Measurements from ENCODE around the gene APPL1. TPM values are rescaled to one million over a fixed set of nuclear protein-coding genes. Genes with fewer than 3 reads are reported as not detected.

Gene APPL1
- total and polyA plus RNA-seq, 2 experiments from 2014 or later = 31.9 to 54.0 TPM

DNA sequence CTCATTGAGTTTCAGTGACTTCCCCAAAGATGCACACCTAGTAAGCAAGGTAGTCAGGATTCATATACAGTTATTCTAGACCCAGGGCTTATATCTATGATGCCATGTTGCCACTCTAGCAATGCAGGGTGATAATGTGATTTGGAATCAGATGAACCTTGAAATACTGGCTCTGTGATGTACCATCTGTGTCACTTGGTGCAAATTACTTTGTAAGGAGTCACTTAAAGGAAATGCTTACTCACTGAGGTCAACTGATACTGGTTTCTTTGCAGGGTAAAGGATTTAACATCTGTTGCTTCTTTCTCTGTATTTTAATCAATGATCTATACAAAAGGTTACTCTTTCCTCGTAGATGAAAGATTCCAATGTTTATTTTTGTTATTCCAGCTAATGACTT is 54.2 kb downstream of the APPL1 start:
- no peaks in the 10 kb centered on the region for H3K4me1 ChIP-seq (ENCODE audit: insufficient read depth)
- H3K4me3 ChIP-seq = no peak overlapping the region
- H3K36me3 ChIP-seq (replicated peaks; ENCODE audit: insufficient read depth, low read depth) = no peaks in the 10 kb centered on the region
- no peak overlapping the region for H2AFZ ChIP-seq
- H3K9me3 ChIP-seq (ENCODE audit: low read depth) = no peaks in the 10 kb centered on the region
- no peaks in the 10 kb centered on the region for H3K79me2 ChIP-seq
- no peaks in the 10 kb centered on the region for H4K20me1 ChIP-seq (ENCODE audit: insufficient read depth, poor library complexity, severe bottlenecking)
- TF ChIP-seq EZH2phosphoT487 (IDR thresholded peaks at IDR 0.05; ENCODE audit: low read depth, severe bottlenecking, unreplicated experiment) (no peak), EZH2 (IDR thresholded peaks at IDR 0.05; ENCODE audit: borderline replicate concordance) (no peak)
- TF ChIP-seq, protein P1, sequence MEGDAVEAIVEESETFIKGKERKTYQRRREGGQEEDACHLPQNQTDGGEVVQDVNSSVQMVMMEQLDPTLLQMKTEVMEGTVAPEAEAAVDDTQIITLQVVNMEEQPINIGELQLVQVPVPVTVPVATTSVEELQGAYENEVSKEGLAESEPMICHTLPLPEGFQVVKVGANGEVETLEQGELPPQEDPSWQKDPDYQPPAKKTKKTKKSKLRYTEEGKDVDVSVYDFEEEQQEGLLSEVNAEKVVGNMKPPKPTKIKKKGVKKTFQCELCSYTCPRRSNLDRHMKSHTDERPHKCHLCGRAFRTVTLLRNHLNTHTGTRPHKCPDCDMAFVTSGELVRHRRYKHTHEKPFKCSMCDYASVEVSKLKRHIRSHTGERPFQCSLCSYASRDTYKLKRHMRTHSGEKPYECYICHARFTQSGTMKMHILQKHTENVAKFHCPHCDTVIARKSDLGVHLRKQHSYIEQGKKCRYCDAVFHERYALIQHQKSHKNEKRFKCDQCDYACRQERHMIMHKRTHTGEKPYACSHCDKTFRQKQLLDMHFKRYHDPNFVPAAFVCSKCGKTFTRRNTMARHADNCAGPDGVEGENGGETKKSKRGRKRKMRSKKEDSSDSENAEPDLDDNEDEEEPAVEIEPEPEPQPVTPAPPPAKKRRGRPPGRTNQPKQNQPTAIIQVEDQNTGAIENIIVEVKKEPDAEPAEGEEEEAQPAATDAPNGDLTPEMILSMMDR (IDR thresholded peaks at IDR 0.05; ENCODE audit: poor library complexity) = no peak
- H3K27me3 ChIP-seq = no peaks in the 10 kb centered on the region
- no peaks in the 10 kb centered on the region for H3K9me2 ChIP-seq (replicated peaks; ENCODE audit: insufficient read depth)
- no peak overlapping the region for H3K27ac ChIP-seq
- DNase-seq (ENCODE audit: low spot score) = no peak
- 74% methylated on average over 1 of the region's 1 CpG for WGBS (ENCODE audit: low lambda C conversion rate, missing lambda C conversion rate)
- H3K4me2 ChIP-seq = no peak overlapping the region

DNA sequence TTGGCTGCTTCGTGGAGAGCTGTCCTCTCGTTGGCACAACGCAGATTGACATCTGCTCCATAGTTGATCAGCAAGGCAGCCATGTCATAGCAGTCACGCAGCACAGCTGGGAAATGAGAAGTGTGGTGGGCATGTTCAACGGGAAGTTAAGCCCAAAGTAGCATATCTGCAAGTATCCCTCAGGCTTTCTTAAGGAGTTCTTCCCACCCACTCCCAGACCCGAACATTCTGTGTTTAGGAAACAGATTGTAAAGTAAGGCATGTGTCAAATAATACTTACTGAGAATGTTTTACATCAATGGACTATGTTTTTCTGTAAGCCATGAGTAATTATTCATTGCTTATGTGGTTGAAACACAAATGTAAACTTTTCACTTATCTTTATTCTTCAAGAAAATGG is 55.8 kb downstream of the APPL1 start:
- Histone ChIP-seq H3K79me2 (no peaks in the 10 kb centered on the region), H3K9me2 (replicated peaks; ENCODE audit: insufficient read depth) (no peaks in the 10 kb centered on the region), H2AFZ (no peak overlapping the region), H3K36me3 (replicated peaks; ENCODE audit: insufficient read depth, low read depth) (no peaks in the 10 kb centered on the region), H4K20me1 (ENCODE audit: insufficient read depth, poor library complexity, severe bottlenecking) (no peaks in the 10 kb centered on the region), H3K27ac (no peak overlapping the region), H3K4me1 (ENCODE audit: insufficient read depth) (no peaks in the 10 kb centered on the region), H3K27me3 (no peaks in the 10 kb centered on the region), H3K9me3 (ENCODE audit: low read depth) (no peaks in the 10 kb centered on the region), H3K4me3 (no peak overlapping the region), H3K4me2 (peak overlapping the region; percentile 31)
- no peak for DNase-seq (ENCODE audit: low spot score)
- TF ChIP-seq, protein P1 (IDR thresholded peaks at IDR 0.05; ENCODE audit: poor library complexity) = no peak
- no peak for TF ChIP-seq EZH2 (IDR thresholded peaks at IDR 0.05; ENCODE audit: borderline replicate concordance)
- no peak for TF ChIP-seq EZH2phosphoT487 (IDR thresholded peaks at IDR 0.05; ENCODE audit: low read depth, severe bottlenecking, unreplicated experiment)
- WGBS (ENCODE audit: low lambda C conversion rate, missing lambda C conversion rate) = 63% methylated on average over 6 of the region's 6 CpGs

DNA sequence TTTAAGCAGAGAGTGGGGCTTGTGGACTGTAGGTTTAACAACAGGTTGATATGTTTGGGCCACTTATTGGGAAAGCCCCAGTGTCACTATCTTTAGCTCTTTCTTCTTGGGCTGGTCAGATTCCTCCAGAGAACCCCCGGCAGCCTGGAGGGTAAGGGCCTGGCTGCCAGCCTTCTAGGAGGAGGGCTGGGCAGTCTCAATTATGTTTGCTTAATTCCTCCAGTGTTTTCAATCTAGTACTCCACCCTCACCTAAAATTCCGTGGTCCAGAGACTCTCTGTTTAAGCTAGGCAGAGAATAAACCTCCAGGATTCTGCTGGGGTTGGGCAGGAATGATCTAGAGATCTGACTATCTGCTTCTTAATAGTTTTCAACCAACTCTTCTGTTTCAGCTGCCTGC is 59.7 kb downstream of the APPL1 start:
- Histone ChIP-seq H3K9me2 (replicated peaks; ENCODE audit: insufficient read depth) (no peaks in the 10 kb centered on the region), H4K20me1 (ENCODE audit: insufficient read depth, poor library complexity, severe bottlenecking) (no peaks in the 10 kb centered on the region), H2AFZ (no peak overlapping the region), H3K27me3 (no peaks in the 10 kb centered on the region), H3K79me2 (no peaks in the 10 kb centered on the region), H3K4me2 (no peak overlapping the region), H3K9me3 (ENCODE audit: low read depth) (no peaks in the 10 kb centered on the region), H3K4me3 (no peak overlapping the region), H3K36me3 (replicated peaks; ENCODE audit: insufficient read depth, low read depth) (no peaks in the 10 kb centered on the region), H3K27ac (no peak overlapping the region), H3K4me1 (ENCODE audit: insufficient read depth) (no peaks in the 10 kb centered on the region)
- TF ChIP-seq, protein P1 (IDR thresholded peaks at IDR 0.05; ENCODE audit: poor library complexity) = no peak
- TF ChIP-seq EZH2 (IDR thresholded peaks at IDR 0.05; ENCODE audit: borderline replicate concordance) (no peak), EZH2phosphoT487 (IDR thresholded peaks at IDR 0.05; ENCODE audit: low read depth, severe bottlenecking, unreplicated experiment) (no peak)
- no peak for DNase-seq (ENCODE audit: low spot score)
- WGBS (ENCODE audit: low lambda C conversion rate, missing lambda C conversion rate) = 73% methylated on average over 2 of the region's 2 CpGs

DNA sequence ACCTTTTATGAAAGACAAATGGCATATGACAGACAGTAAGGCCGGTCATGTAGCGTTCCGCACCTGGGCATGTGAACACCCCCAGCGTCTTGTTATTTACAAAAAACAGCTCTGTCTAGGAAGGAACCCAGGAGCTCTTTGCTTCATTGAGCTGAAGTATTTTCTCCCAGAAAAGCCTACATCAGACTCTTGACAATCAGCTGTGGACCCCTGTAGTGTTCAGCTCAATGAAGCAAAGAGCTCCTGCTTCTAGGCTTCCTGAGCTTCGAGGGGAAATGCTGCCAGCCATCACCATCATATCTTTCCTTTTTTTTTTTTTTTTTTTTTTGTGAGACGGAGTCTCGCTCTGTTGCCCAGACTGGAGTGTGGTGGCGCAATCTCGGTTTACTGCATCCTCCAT is 60.9 kb downstream of the APPL1 start:
- H3K36me3 ChIP-seq (replicated peaks; ENCODE audit: insufficient read depth, low read depth) = no peaks in the 10 kb centered on the region
- no peaks in the 10 kb centered on the region for H4K20me1 ChIP-seq (ENCODE audit: insufficient read depth, poor library complexity, severe bottlenecking)
- no peaks in the 10 kb centered on the region for H3K27me3 ChIP-seq
- no peak overlapping the region for H3K4me3 ChIP-seq
- no peaks in the 10 kb centered on the region for H3K79me2 ChIP-seq
- 93% methylated on average over 5 of the region's 9 CpGs for WGBS (ENCODE audit: low lambda C conversion rate, missing lambda C conversion rate)
- no peaks in the 10 kb centered on the region for H3K4me1 ChIP-seq (ENCODE audit: insufficient read depth)
- DNase-seq (ENCODE audit: low spot score) = no peak
- no peaks in the 10 kb centered on the region for H3K9me2 ChIP-seq (replicated peaks; ENCODE audit: insufficient read depth)
- TF ChIP-seq, protein P1 (IDR thresholded peaks at IDR 0.05; ENCODE audit: poor library complexity) = no peak
- no peak for TF ChIP-seq EZH2phosphoT487 (IDR thresholded peaks at IDR 0.05; ENCODE audit: low read depth, severe bottlenecking, unreplicated experiment)
- TF ChIP-seq EZH2 (IDR thresholded peaks at IDR 0.05; ENCODE audit: borderline replicate concordance) = no peak
- H3K4me2 ChIP-seq = no peak overlapping the region
- H3K9me3 ChIP-seq (ENCODE audit: low read depth) = no peaks in the 10 kb centered on the region
- H3K27ac ChIP-seq = no peak overlapping the region
- H2AFZ ChIP-seq = no peak overlapping the region

All from hepatocyte (in vitro differentiated cells).